Panc1 (cell line): Measurements from ENCODE around the gene KRTCAP2. TPM values are rescaled to one million over a fixed set of nuclear protein-coding genes. Genes with fewer than 3 reads are reported as not detected.

Experiments used
- ATAC-seq: fragments of 200-7000 bp; cut with Tn5 transposase; 2 replicates; pipeline ENCODE4 v1.9.1; 2020; ENCODE audit warnings: mild to moderate bottlenecking, moderate library complexity
- BruUV-seq: library from RNA; stranded (reverse); fragments of 400-500 nt; replicated peaks from 2 replicates; lab custom pipeline; 2021; lab: Mats Ljungman, UMichigan
- CTCF ChIA-PET: fragments of 300-600 bp; sonication (Branson Sonifier 250); formaldehyde crosslinking; loops from one replicate; lab custom pipeline; 2022; ENCODE audit warnings: antibody characterized with exemption; lab: Charles Lee
- POLR2A ChIA-PET: fragments of 300-600 bp; sonication (Branson Sonifier 250); formaldehyde crosslinking; loops from one replicate; lab custom pipeline; 2022; ENCODE audit warnings: antibody characterized with exemption; lab: Charles Lee
- DNase-seq: peaks from one replicate; pipeline ENCODE4 v3.0.0-alpha.2; 2010; ENCODE audit warnings: low read depth, low spot score
- H3K27ac ChIP-seq: 2 replicates; pipeline ENCODE4 v1.5.1; 2011; ENCODE audit warnings: mild to moderate bottlenecking, low read length, inconsistent platforms
- H3K27me3 ChIP-seq: fragments of 200-500 bp; sonication (Bioruptor generic); 2 replicates; pipeline ENCODE4 v1.6.0; 2014; ENCODE audit warnings: low read length, inconsistent platforms; ENCODE audit not compliant: control insufficient read depth, insufficient read depth
- H3K36me3 ChIP-seq: fragments of 200-500 bp; sonication (Bioruptor generic); 2 replicates; pipeline ENCODE4 v1.5.1; 2014; ENCODE audit warnings: inconsistent platforms, mild to moderate bottlenecking, low read length, moderate library complexity; ENCODE audit not compliant: control insufficient read depth, insufficient read depth
- H3K4me1 ChIP-seq: 2 replicates; pipeline ENCODE4 v1.5.1; 2011; ENCODE audit warnings: inconsistent platforms, mild to moderate bottlenecking, low read length, moderate library complexity; ENCODE audit not compliant: control insufficient read depth, insufficient read depth
- H3K4me3 ChIP-seq, 2 experiments: 2 replicates each; pipeline ENCODE4 v1.5.1; 2011 to 2012; ENCODE audit warnings: low read depth in 2 of 2, low read length in 2 of 2, mild to moderate bottlenecking in 2 of 2, inconsistent platforms in 1 of 2, moderate library complexity in 1 of 2
- H3K9me3 ChIP-seq: fragments of 200-500 bp; sonication (Bioruptor generic); 2 replicates; pipeline ENCODE4 v1.5.1; 2014; ENCODE audit warnings: low read depth, mild to moderate bottlenecking, inconsistent platforms, low read length, moderate library complexity; ENCODE audit not compliant: control insufficient read depth, insufficient read depth
- POLR2AphosphoS5 ChIP-seq: IDR thresholded peaks from 2 replicates; pipeline ENCODE4 v1.6.1; 2012; ENCODE audit warnings: mild to moderate bottlenecking, low read depth, low read length, moderate library complexity
- SIN3A ChIP-seq: IDR thresholded peaks from 2 replicates; pipeline ENCODE4 v1.6.1; 2012; ENCODE audit warnings: low read depth, mild to moderate bottlenecking, low read length, moderate library complexity, borderline replicate concordance; ENCODE audit not compliant: insufficient read depth
- TCF7L2 ChIP-seq: IDR thresholded peaks from 2 replicates; pipeline ENCODE4 v1.6.1; 2011; ENCODE audit warnings: mild to moderate bottlenecking, low read depth, low read length, inconsistent platforms
- in situ Hi-C: cut with HindIII; loops from 2 replicates; pipeline ENCODE4 v1.10.0; 2016; ENCODE audit warnings: low sequenced_read_pairs, low pct_unique_long_range_greater_than_20kb
- intact Hi-C: fragments of 100-400 bp; cut with micrococcal nuclease; formaldehyde crosslinking; loops from one replicate; pipeline ENCODE4 v1.10.0; 2022; ENCODE audit not compliant: unreplicated experiment
- total RNA-seq: library from RNA; stranded (reverse); gene quantifications from one replicate; pipeline ENCODE4 v1.2.1, GENCODE V29; 2021; ENCODE audit not compliant: unreplicated experiment
- TF ChIP-seq, protein P1 (sequence below), 2 experiments: IDR thresholded peaks; 2 replicates each; pipeline ENCODE4 v1.6.1; 2011 to 2012; ENCODE audit warnings: low read depth in 2 of 2, control low read depth in 1 of 2, low read length in 1 of 2, mild to moderate bottlenecking in 1 of 2, moderate library complexity in 1 of 2; ENCODE audit not compliant: insufficient read depth in 1 of 2
- TF ChIP-seq, protein P2 (sequence below): fragments of 450-650 bp; IDR thresholded peaks from 2 replicates; pipeline ENCODE4 v1.5.1; 2017; ENCODE audit warnings: mild to moderate bottlenecking

The KRTCAP2 gene
- total RNA-seq, 1 experiment from 2014 or later, result 155 TPM

DNA sequence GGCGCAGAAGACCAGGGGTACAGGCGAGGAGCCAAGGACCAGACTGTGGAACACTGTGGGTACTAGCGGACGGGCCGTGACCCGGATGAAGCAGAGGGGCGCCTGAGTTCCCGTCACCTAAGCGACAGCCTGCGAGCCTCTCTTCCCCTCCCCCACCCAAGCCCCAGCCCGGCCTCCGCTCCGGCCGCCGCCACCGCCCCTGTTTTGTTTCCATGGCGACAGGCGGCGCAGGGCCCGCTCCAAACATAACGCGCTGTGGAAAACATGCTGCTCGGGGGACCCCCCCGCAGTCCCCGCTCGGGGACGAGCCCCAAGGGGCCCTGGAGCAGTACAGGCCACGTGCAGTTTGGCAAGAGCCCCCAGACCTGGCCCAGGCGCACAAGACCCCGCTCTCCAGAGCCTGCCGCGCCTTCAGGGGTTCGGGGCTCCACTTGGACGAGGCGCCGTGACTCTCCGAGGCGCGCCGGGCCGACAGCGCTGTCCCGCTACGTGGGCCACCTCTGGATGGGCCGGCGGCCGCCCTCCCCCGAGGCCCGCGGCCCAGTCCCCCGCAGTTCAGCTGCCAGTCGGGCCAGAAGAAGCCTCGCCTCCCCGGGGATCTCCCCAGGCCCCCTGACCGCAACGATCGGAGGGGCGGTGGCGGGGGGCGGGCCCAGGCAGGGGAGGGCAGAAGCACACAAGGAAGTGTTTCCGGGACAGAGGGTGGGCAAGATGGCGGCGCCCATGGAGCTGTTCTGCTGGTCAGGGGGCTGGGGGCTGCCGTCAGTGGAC lies 35.6 kb upstream of the KRTCAP2 start, which contains the start of gene MTX1:
Gene MTX1, plus strand, starts transcription at position 155 of the 771 bp plus-strand sequence. Its CDS starts 110 bp downstream, at position 265.
- Histone ChIP-seq H3K4me1 (peaks cover 19% of the 10 kb centered on the region), H3K27me3 (no peaks in the 10 kb centered on the region), H3K9me3 (no peaks in the 10 kb centered on the region), H3K4me3 (peak within 1 kb of the TSS; percentile 94 to 99), H3K36me3 (peaks cover 6% of the 10 kb centered on the region; the same call in 1 of the 2 replicates), H3K27ac (peak within 1 kb of the TSS; percentile 93)
- in situ Hi-C loops (no loop called here), intact Hi-C loops (no loop called here)
- peak; percentile 78; the same call in 1 of the 2 replicates for TF ChIP-seq SIN3A
- TF ChIP-seq, protein P1, sequence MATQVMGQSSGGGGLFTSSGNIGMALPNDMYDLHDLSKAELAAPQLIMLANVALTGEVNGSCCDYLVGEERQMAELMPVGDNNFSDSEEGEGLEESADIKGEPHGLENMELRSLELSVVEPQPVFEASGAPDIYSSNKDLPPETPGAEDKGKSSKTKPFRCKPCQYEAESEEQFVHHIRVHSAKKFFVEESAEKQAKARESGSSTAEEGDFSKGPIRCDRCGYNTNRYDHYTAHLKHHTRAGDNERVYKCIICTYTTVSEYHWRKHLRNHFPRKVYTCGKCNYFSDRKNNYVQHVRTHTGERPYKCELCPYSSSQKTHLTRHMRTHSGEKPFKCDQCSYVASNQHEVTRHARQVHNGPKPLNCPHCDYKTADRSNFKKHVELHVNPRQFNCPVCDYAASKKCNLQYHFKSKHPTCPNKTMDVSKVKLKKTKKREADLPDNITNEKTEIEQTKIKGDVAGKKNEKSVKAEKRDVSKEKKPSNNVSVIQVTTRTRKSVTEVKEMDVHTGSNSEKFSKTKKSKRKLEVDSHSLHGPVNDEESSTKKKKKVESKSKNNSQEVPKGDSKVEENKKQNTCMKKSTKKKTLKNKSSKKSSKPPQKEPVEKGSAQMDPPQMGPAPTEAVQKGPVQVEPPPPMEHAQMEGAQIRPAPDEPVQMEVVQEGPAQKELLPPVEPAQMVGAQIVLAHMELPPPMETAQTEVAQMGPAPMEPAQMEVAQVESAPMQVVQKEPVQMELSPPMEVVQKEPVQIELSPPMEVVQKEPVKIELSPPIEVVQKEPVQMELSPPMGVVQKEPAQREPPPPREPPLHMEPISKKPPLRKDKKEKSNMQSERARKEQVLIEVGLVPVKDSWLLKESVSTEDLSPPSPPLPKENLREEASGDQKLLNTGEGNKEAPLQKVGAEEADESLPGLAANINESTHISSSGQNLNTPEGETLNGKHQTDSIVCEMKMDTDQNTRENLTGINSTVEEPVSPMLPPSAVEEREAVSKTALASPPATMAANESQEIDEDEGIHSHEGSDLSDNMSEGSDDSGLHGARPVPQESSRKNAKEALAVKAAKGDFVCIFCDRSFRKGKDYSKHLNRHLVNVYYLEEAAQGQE (IDR thresholded peaks at IDR 0.05; ENCODE audit: insufficient read depth in 1 of 2, low read depth in 2 of 2, low read length in 1 of 2), result no peak
- TF ChIP-seq POLR2AphosphoS5, result peak; percentile 48; the same call in 1 of the 2 replicates
- TF ChIP-seq, protein P2, sequence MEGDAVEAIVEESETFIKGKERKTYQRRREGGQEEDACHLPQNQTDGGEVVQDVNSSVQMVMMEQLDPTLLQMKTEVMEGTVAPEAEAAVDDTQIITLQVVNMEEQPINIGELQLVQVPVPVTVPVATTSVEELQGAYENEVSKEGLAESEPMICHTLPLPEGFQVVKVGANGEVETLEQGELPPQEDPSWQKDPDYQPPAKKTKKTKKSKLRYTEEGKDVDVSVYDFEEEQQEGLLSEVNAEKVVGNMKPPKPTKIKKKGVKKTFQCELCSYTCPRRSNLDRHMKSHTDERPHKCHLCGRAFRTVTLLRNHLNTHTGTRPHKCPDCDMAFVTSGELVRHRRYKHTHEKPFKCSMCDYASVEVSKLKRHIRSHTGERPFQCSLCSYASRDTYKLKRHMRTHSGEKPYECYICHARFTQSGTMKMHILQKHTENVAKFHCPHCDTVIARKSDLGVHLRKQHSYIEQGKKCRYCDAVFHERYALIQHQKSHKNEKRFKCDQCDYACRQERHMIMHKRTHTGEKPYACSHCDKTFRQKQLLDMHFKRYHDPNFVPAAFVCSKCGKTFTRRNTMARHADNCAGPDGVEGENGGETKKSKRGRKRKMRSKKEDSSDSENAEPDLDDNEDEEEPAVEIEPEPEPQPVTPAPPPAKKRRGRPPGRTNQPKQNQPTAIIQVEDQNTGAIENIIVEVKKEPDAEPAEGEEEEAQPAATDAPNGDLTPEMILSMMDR, result no peak
- no peak for TF ChIP-seq TCF7L2
- no TSS peak for BruUV-seq
- DNase-seq, result peak; percentile 51
- ChIA-PET CTCF (interaction anchor here (1.8 kb wide), 1 partner anchor 15 kb away, joined by 4 read pairs; no protein-coding TSS in a partner anchor), POLR2A (interaction anchor here (0.6 to 2.2 kb wide), 6 partner anchors 10 to 115 kb away, joined by 3 to 12 read pairs (median 4); no protein-coding TSS in a partner anchor)
- ATAC-seq, result peak; percentile 87

DNA sequence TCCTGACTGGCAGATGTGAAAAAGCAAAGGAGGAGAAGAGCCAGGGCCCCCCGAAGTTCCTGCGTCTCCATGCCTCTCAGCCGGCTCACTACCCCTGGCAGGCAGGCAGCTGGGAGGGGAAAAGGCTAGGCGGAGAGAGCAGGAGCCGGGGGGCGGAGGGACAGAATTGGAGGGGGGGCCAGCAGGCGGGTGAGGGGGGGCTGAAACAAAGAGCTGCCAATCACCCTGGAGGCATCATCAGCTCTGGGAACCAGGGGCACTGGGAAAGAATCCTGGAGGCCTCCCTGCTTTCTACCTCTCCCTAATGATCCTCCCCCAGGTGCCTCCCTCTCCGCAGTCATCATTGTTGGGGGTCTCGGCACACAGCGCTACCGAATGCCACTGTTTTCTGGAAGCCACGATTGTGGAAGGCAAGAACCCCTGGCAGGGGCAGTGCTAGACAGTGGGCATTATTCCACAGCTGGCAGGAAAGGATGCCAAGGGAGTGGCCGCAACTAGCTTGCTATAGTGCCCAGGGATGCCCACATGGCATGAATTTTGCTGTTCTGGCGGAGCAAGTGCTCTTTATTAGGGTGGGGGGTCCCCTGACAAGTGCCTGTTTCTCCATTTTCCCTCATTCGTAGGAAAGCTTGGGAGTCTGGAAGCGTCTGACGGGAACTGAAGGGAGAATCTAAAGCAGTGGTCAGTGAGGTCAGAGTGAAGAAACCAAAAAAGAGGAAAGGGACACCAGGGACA lies 34.9 kb upstream of the KRTCAP2 start, which contains the start of gene THBS3:
Gene THBS3, minus strand, starts transcription at position 92 of the 735 bp plus-strand sequence. Its CDS starts 21 bp downstream, at position 71.
- Histone ChIP-seq H3K27me3 (no peaks in the 10 kb centered on the region), H3K4me1 (peaks cover 19% of the 10 kb centered on the region), H3K9me3 (no peaks in the 10 kb centered on the region), H3K4me3 (peak within 1 kb of the TSS; percentile 94 to 99), H3K27ac (peak within 1 kb of the TSS; percentile 93), H3K36me3 (peaks cover 6% of the 10 kb centered on the region; the same call in 1 of the 2 replicates)
- in situ Hi-C loops, result no loop called here
- BruUV-seq, result no TSS peak
- CTCF ChIA-PET, result interaction anchor here (1.0 to 1.8 kb wide), 4 partner anchors 15 to 115 kb away, joined by 3 to 9 read pairs (median 4); no protein-coding TSS in a partner anchor
- DNase-seq (no peak), ATAC-seq (peak; percentile 5)
- TF ChIP-seq, protein P2, result no peak
- no peak for TF ChIP-seq SIN3A
- TF ChIP-seq, protein P1 (IDR thresholded peaks at IDR 0.05; ENCODE audit: insufficient read depth in 1 of 2, low read depth in 2 of 2, low read length in 1 of 2), result no peak
- TF ChIP-seq POLR2AphosphoS5, result no peak
- no peak for TF ChIP-seq TCF7L2
- intact Hi-C loops, result no loop called here
- POLR2A ChIA-PET, result interaction anchor here (0.6 to 2.2 kb wide), 4 partner anchors 9 to 208 kb away, joined by 3 to 11 read pairs (median 3); no protein-coding TSS in a partner anchor
